IMR-90 (cell line): ENCODE results near the gene TBCK.

Experiments
- BHLHE40 ChIP-seq: fragments of 150-350 bp; IDR thresholded peaks from 2 replicates; pipeline ENCODE4 v1.6.1; 2016; ENCODE audit warnings: mild to moderate bottlenecking, low read depth, low read length
- CEBPB ChIP-seq: IDR thresholded peaks from 2 replicates; pipeline ENCODE4 v1.6.1; 2012; ENCODE audit warnings: low read depth, low read length, improper control_type of control experiment
- CHD1 ChIP-seq: IDR thresholded peaks from 2 replicates; pipeline ENCODE4 v1.6.1; 2012; ENCODE audit warnings: low read depth, low read length, improper control_type of control experiment
- FOS ChIP-seq: fragments of 150-350 bp; IDR thresholded peaks from 2 replicates; pipeline ENCODE4 v1.6.1; 2016; ENCODE audit warnings: low read depth, low read length
- MAFK ChIP-seq: IDR thresholded peaks from 2 replicates; pipeline ENCODE4 v1.6.1; 2012; ENCODE audit warnings: low read depth, low read length, improper control_type of control experiment
- MAZ ChIP-seq: IDR thresholded peaks from 2 replicates; pipeline ENCODE4 v1.6.1; 2012; ENCODE audit warnings: low read depth, mild to moderate bottlenecking, low read length, improper control_type of control experiment, moderate library complexity, borderline replicate concordance
- MXI1 ChIP-seq: IDR thresholded peaks from 2 replicates; pipeline ENCODE4 v1.6.1; 2012; ENCODE audit warnings: low read depth, mild to moderate bottlenecking, low read length, moderate library complexity, borderline replicate concordance
- POLR2A ChIP-seq: IDR thresholded peaks from 2 replicates; pipeline ENCODE4 v1.6.1; 2012; ENCODE audit warnings: mild to moderate bottlenecking, low read depth, low read length
- RAD21 ChIP-seq: IDR thresholded peaks from 2 replicates; pipeline ENCODE4 v1.6.1; 2012; ENCODE audit warnings: low read length, improper control_type of control experiment
- RFX5 ChIP-seq: IDR thresholded peaks from 2 replicates; pipeline ENCODE4 v1.8.0; 2012; ENCODE audit warnings: low read depth, mild to moderate bottlenecking, low read length, moderate library complexity
- TF ChIP-seq, protein P1 (sequence below): conservative IDR thresholded peaks from 2 replicates; pipeline ENCODE4 v1.5.1; 2012; ENCODE audit warnings: mild to moderate bottlenecking, low read depth, low read length, improper control_type of control experiment
- TF ChIP-seq, protein P2 (sequence below): fragments of 150-350 bp; IDR thresholded peaks from 2 replicates; pipeline ENCODE4 v1.6.1; 2016; ENCODE audit warnings: low read depth, mild to moderate bottlenecking, low read length, moderate library complexity, borderline replicate concordance
- TF ChIP-seq, protein P3 (sequence below): fragments of 150-350 bp; IDR thresholded peaks from 2 replicates; pipeline ENCODE4 v1.6.1; 2017; ENCODE audit warnings: mild to moderate bottlenecking, antibody characterized with exemption, low read length, low read depth

DNA sequence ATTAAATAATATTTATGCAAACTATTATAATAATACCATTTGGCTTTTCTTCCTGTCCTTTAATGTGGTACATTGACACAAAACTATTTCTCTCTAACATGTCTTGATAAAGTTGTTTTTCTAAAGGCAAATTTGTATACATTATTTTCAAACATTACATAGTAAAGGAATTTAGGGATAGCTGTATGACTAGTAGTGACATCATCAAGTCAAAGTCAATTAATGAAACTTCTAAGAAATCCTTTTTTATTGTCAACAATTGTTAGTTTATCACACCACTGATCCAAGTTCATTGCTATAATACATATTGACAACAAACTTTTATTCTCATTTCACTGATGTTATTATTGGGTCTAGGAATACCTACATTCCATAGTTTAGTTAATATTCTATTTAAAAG lies 68.4 kb downstream of the TBCK start:
- no peak for TF ChIP-seq CEBPB
- TF ChIP-seq, protein P1, sequence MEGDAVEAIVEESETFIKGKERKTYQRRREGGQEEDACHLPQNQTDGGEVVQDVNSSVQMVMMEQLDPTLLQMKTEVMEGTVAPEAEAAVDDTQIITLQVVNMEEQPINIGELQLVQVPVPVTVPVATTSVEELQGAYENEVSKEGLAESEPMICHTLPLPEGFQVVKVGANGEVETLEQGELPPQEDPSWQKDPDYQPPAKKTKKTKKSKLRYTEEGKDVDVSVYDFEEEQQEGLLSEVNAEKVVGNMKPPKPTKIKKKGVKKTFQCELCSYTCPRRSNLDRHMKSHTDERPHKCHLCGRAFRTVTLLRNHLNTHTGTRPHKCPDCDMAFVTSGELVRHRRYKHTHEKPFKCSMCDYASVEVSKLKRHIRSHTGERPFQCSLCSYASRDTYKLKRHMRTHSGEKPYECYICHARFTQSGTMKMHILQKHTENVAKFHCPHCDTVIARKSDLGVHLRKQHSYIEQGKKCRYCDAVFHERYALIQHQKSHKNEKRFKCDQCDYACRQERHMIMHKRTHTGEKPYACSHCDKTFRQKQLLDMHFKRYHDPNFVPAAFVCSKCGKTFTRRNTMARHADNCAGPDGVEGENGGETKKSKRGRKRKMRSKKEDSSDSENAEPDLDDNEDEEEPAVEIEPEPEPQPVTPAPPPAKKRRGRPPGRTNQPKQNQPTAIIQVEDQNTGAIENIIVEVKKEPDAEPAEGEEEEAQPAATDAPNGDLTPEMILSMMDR, result no peak
- TF ChIP-seq POLR2A, result no peak
- TF ChIP-seq, protein P2, sequence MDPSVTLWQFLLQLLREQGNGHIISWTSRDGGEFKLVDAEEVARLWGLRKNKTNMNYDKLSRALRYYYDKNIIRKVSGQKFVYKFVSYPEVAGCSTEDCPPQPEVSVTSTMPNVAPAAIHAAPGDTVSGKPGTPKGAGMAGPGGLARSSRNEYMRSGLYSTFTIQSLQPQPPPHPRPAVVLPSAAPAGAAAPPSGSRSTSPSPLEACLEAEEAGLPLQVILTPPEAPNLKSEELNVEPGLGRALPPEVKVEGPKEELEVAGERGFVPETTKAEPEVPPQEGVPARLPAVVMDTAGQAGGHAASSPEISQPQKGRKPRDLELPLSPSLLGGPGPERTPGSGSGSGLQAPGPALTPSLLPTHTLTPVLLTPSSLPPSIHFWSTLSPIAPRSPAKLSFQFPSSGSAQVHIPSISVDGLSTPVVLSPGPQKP, result no peak
- TF ChIP-seq MXI1, result no peak
- no peak for TF ChIP-seq CHD1
- TF ChIP-seq FOS, result no peak
- no peak for TF ChIP-seq MAZ
- no peak for TF ChIP-seq RAD21
- TF ChIP-seq BHLHE40, result no peak
- TF ChIP-seq RFX5, result no peak
- TF ChIP-seq, protein P3, sequence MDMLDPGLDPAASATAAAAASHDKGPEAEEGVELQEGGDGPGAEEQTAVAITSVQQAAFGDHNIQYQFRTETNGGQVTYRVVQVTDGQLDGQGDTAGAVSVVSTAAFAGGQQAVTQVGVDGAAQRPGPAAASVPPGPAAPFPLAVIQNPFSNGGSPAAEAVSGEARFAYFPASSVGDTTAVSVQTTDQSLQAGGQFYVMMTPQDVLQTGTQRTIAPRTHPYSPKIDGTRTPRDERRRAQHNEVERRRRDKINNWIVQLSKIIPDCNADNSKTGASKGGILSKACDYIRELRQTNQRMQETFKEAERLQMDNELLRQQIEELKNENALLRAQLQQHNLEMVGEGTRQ, result no peak
- no peak for TF ChIP-seq MAFK
